ENCODE data around the gene TNFAIP3.
"Not testable (repeated sequence)": the region's sequence is repeated elsewhere in the genome, so short reads cannot be mapped to it uniquely, and the experiment has no call there.

Gene TNFAIP3

GRCh38 chr6:137834508-137834907 is 32.6 kb upstream of the TNFAIP3 start:
- TF ChIP-seq SUZ12 (IDR thresholded peaks at IDR 0.05; ENCODE audit: extremely low read depth, insufficient read depth, insufficient read length) (no peak), YY1 (IDR thresholded peaks at IDR 0.05; ENCODE audit: insufficient read depth, insufficient read length) (no peak), ZNF274 (IDR thresholded peaks at IDR 0.05; ENCODE audit: low read depth, low read length) (no peak)
- no peak for DNase-seq (ENCODE audit: low read depth, low spot score)
- Histone ChIP-seq H3K27me3 (ENCODE audit: insufficient read depth, insufficient read length) (no peaks in the 10 kb centered on the region), H3K9ac (ENCODE audit: insufficient read length, low read depth) (no peak overlapping the region), H3K4me3 (ENCODE audit: insufficient read length, low read depth) (no peak overlapping the region), H3K36me3 (ENCODE audit: insufficient read depth, insufficient read length, low read length) (no peaks in the 10 kb centered on the region), H3K4me1 (ENCODE audit: insufficient read depth, insufficient read length) (no peaks in the 10 kb centered on the region), H3K9me3 (ENCODE audit: insufficient read depth, low read length) (no peaks in the 10 kb centered on the region)

GRCh38 chr6:137836788-137837187 is 30.3 kb upstream of the TNFAIP3 start:
- Histone ChIP-seq H3K9me3 (ENCODE audit: insufficient read depth, low read length) (peaks cover 10% of the 10 kb centered on the region; the same call in 1 of the 2 replicates), H3K27me3 (ENCODE audit: insufficient read depth, insufficient read length) (no peaks in the 10 kb centered on the region), H3K4me1 (ENCODE audit: insufficient read depth, insufficient read length) (no peaks in the 10 kb centered on the region), H3K4me3 (ENCODE audit: insufficient read length, low read depth) (no peak overlapping the region), H3K9ac (ENCODE audit: insufficient read length, low read depth) (no peak overlapping the region), H3K36me3 (ENCODE audit: insufficient read depth, insufficient read length, low read length) (no peaks in the 10 kb centered on the region)
- TF ChIP-seq ZNF274 (IDR thresholded peaks at IDR 0.05; ENCODE audit: low read depth, low read length): no peak
- no peak for DNase-seq (ENCODE audit: low read depth, low spot score)

GRCh38 chr6:137838090-137838489 is 29.0 kb upstream of the TNFAIP3 start:
- not testable (repeated sequence) for H3K27me3 ChIP-seq (ENCODE audit: insufficient read depth, insufficient read length); DNase-seq (ENCODE audit: low read depth, low spot score); H3K9me3 ChIP-seq (ENCODE audit: insufficient read depth, low read length)

GRCh38 chr6:137838597-137838996 is 28.5 kb upstream of the TNFAIP3 start:
- not testable (repeated sequence) for H3K4me3 ChIP-seq (ENCODE audit: insufficient read length, low read depth); H3K9ac ChIP-seq (ENCODE audit: insufficient read length, low read depth); H3K4me1 ChIP-seq (ENCODE audit: insufficient read depth, insufficient read length); H3K9me3 ChIP-seq (ENCODE audit: insufficient read depth, low read length); DNase-seq (ENCODE audit: low read depth, low spot score); H3K27me3 ChIP-seq (ENCODE audit: insufficient read depth, insufficient read length); H3K36me3 ChIP-seq (ENCODE audit: insufficient read depth, insufficient read length, low read length)

More at GRCh38 chr6:137838090-137838489, 29.0 kb upstream of the TNFAIP3 start:
- not testable (repeated sequence) for H3K4me1 ChIP-seq (ENCODE audit: insufficient read depth, insufficient read length); H3K9ac ChIP-seq (ENCODE audit: insufficient read length, low read depth); H3K36me3 ChIP-seq (ENCODE audit: insufficient read depth, insufficient read length, low read length); H3K4me3 ChIP-seq (ENCODE audit: insufficient read length, low read depth)

- no peak for DNase-seq (ENCODE audit: low read depth, low spot score)
- H3K9ac ChIP-seq (ENCODE audit: insufficient read length, low read depth): no peak overlapping the region
- no peaks in the 10 kb centered on the region for H3K4me1 ChIP-seq (ENCODE audit: insufficient read depth, insufficient read length)
- peaks cover 11% of the 10 kb centered on the region for H3K9me3 ChIP-seq (ENCODE audit: insufficient read depth, low read length)
- no peak for TF ChIP-seq ZNF274 (IDR thresholded peaks at IDR 0.05; ENCODE audit: low read depth, low read length)
- TF ChIP-seq SUZ12 (IDR thresholded peaks at IDR 0.05; ENCODE audit: extremely low read depth, insufficient read depth, insufficient read length): no peak
- no peak for TF ChIP-seq YY1 (IDR thresholded peaks at IDR 0.05; ENCODE audit: insufficient read depth, insufficient read length)
- no peak overlapping the region for H3K4me3 ChIP-seq (ENCODE audit: insufficient read length, low read depth)
- H3K36me3 ChIP-seq (ENCODE audit: insufficient read depth, insufficient read length, low read length): no peaks in the 10 kb centered on the region
- H3K27me3 ChIP-seq (ENCODE audit: insufficient read depth, insufficient read length): no peaks in the 10 kb centered on the region
Measured at GRCh38 chr6:137839076-137839475, 28.0 kb upstream of the TNFAIP3 start.

- no peak for DNase-seq (ENCODE audit: low read depth, low spot score)
- no peaks in the 10 kb centered on the region for H3K27me3 ChIP-seq (ENCODE audit: insufficient read depth, insufficient read length)
- no peaks in the 10 kb centered on the region for H3K4me1 ChIP-seq (ENCODE audit: insufficient read depth, insufficient read length)
- no peak for TF ChIP-seq SUZ12 (IDR thresholded peaks at IDR 0.05; ENCODE audit: extremely low read depth, insufficient read depth, insufficient read length)
- TF ChIP-seq ZNF274 (IDR thresholded peaks at IDR 0.05; ENCODE audit: low read depth, low read length): no peak
- no peak for TF ChIP-seq YY1 (IDR thresholded peaks at IDR 0.05; ENCODE audit: insufficient read depth, insufficient read length)
- H3K9ac ChIP-seq (ENCODE audit: insufficient read length, low read depth): no peak overlapping the region
- H3K4me3 ChIP-seq (ENCODE audit: insufficient read length, low read depth): no peak overlapping the region
- H3K36me3 ChIP-seq (ENCODE audit: insufficient read depth, insufficient read length, low read length): no peaks in the 10 kb centered on the region
- H3K9me3 ChIP-seq (ENCODE audit: insufficient read depth, low read length): peaks cover 16% of the 10 kb centered on the region
Measured at GRCh38 chr6:137840252-137840651, 26.8 kb upstream of the TNFAIP3 start.

GRCh38 chr6:137843211-137843610 is 23.8 kb upstream of the TNFAIP3 start:
- Histone ChIP-seq H3K4me1 (ENCODE audit: insufficient read depth, insufficient read length) (no peaks in the 10 kb centered on the region), H3K9ac (ENCODE audit: insufficient read length, low read depth) (no peak overlapping the region), H3K27me3 (ENCODE audit: insufficient read depth, insufficient read length) (no peaks in the 10 kb centered on the region), H3K36me3 (ENCODE audit: insufficient read depth, insufficient read length, low read length) (no peaks in the 10 kb centered on the region), H3K9me3 (ENCODE audit: insufficient read depth, low read length) (peaks cover 24% of the 10 kb centered on the region), H3K4me3 (ENCODE audit: insufficient read length, low read depth) (no peak overlapping the region)
- no peak for DNase-seq (ENCODE audit: low read depth, low spot score)
- TF ChIP-seq SUZ12 (IDR thresholded peaks at IDR 0.05; ENCODE audit: extremely low read depth, insufficient read depth, insufficient read length) (no peak), ZNF274 (IDR thresholded peaks at IDR 0.05; ENCODE audit: low read depth, low read length) (no peak), YY1 (IDR thresholded peaks at IDR 0.05; ENCODE audit: insufficient read depth, insufficient read length) (no peak)

- not testable (repeated sequence) for H3K36me3 ChIP-seq (ENCODE audit: insufficient read depth, insufficient read length, low read length); H3K4me3 ChIP-seq (ENCODE audit: insufficient read length, low read depth); H3K27me3 ChIP-seq (ENCODE audit: insufficient read depth, insufficient read length); DNase-seq (ENCODE audit: low read depth, low spot score); H3K4me1 ChIP-seq (ENCODE audit: insufficient read depth, insufficient read length); H3K9ac ChIP-seq (ENCODE audit: insufficient read length, low read depth)
- H3K9me3 ChIP-seq (ENCODE audit: insufficient read depth, low read length): peaks cover 24% of the 10 kb centered on the region
Measured at GRCh38 chr6:137844327-137844726, 22.7 kb upstream of the TNFAIP3 start.

- not testable (repeated sequence) for H3K36me3 ChIP-seq (ENCODE audit: insufficient read depth, insufficient read length, low read length); H3K4me3 ChIP-seq (ENCODE audit: insufficient read length, low read depth); DNase-seq (ENCODE audit: low read depth, low spot score); H3K27me3 ChIP-seq (ENCODE audit: insufficient read depth, insufficient read length); H3K4me1 ChIP-seq (ENCODE audit: insufficient read depth, insufficient read length); H3K9ac ChIP-seq (ENCODE audit: insufficient read length, low read depth)
- H3K9me3 ChIP-seq (ENCODE audit: insufficient read depth, low read length): peaks cover 24% of the 10 kb centered on the region
Measured at GRCh38 chr6:137844773-137845172, 22.3 kb upstream of the TNFAIP3 start.

Data from NT2/D1 (cell line).